Prostate gland (tissue), 2 donors: ENCODE results near the gene GAL3ST1. TPM values are rescaled to one million over a fixed set of nuclear protein-coding genes. Genes with fewer than 3 reads are reported as not detected.

Experiments
- DNase-seq: peaks from one replicate; pipeline ENCODE4 v3.0.0-alpha.2; 2019; ENCODE audit warnings: low spot score
- H3K27ac ChIP-seq, 2 donors: fragments of 200-600 bp; sonication (generic); 2 replicates each; pipeline ENCODE4 v1.5.1; 2017 to 2019
- H3K27me3 ChIP-seq: fragments of 200-600 bp; sonication (generic); replicated peaks from 2 replicates; pipeline ENCODE4 v1.5.1; 2019; ENCODE audit not compliant: insufficient read depth
- H3K36me3 ChIP-seq, 2 donors: fragments of 200-600 bp; sonication (generic); 1 replicate in 1 of 2; 2 replicates in 1 of 2; pipeline versions ENCODE4 v1.5.1 to v1.8.1; 2017 to 2019
- H3K4me1 ChIP-seq: fragments of 200-600 bp; sonication (generic); replicated peaks from 2 replicates; pipeline ENCODE4 v1.5.1; 2019
- H3K4me3 ChIP-seq, 2 donors: fragments of 200-600 bp; sonication (generic); 2 replicates each; pipeline ENCODE4 v1.5.1; 2017 to 2019
- H3K9me3 ChIP-seq: fragments of 200-600 bp; sonication (generic); 2 replicates; pipeline ENCODE4 v1.5.1; 2017
- CTCF ChIP-seq, 4 experiments: fragments of 200-600 bp in 2 of 4; fragments of 450-650 bp in 2 of 4; sonication (generic) in 2 of 4; IDR thresholded peaks; 1 replicate in 3 of 4; 2 replicates in 1 of 4; pipeline ENCODE4 v1.5.1; 2016 to 2019; ENCODE audit warnings: antibody characterized with exemption in 4 of 4, mild to moderate bottlenecking in 2 of 4, moderate library complexity in 2 of 4
- POLR2A ChIP-seq: fragments of 450-650 bp; IDR thresholded peaks from one replicate; pipeline ENCODE4 v1.6.1; 2016; ENCODE audit warnings: antibody characterized with exemption, mild to moderate bottlenecking
- POLR2AphosphoS5 ChIP-seq: sonication (generic); formaldehyde crosslinking; IDR thresholded peaks from one replicate; pipeline ENCODE4 v1.6.1; 2017; ENCODE audit warnings: antibody characterized with exemption
- WGBS: methylation state at CpG from one replicate; pipeline ENCODE4 v1.1.5; 2018; 5-methylcytosine and 5-hydroxymethylcytosine counted together
- intact Hi-C: fragments of 100-400 bp; cut with DNase I; formaldehyde crosslinking; loops from one replicate; pipeline ENCODE4 v1.14.2; 2022
- total RNA-seq, 2 donors: library from RNA; depleted of rRNA; stranded (reverse); fragments of >200 nt; gene quantifications; one replicate each; pipeline ENCODE4 v1.1.0, GENCODE V29; 2016

Gene GAL3ST1
- total RNA-seq, 2 donors from 2014 or later, result 1.1 to 9.7 TPM

GRCh38 chr22:30537083-30537731, 37.3 kb downstream of the GAL3ST1 start:
- WGBS, result 91% methylated on average over 8 of the region's 9 CpGs
- DNase-seq, result no peak
- intact Hi-C loops, result no loop called here
- TF ChIP-seq POLR2A (no peak), CTCF (IDR thresholded peaks at IDR 0.05) (no peak), POLR2AphosphoS5 (no peak)
- Histone ChIP-seq H3K36me3 (no peaks in the 10 kb centered on the region), H3K4me1 (no peaks in the 10 kb centered on the region), H3K27me3 (no peaks in the 10 kb centered on the region), H3K4me3 (no peak overlapping the region), H3K27ac (no peak overlapping the region), H3K9me3 (no peaks in the 10 kb centered on the region)

DNA sequence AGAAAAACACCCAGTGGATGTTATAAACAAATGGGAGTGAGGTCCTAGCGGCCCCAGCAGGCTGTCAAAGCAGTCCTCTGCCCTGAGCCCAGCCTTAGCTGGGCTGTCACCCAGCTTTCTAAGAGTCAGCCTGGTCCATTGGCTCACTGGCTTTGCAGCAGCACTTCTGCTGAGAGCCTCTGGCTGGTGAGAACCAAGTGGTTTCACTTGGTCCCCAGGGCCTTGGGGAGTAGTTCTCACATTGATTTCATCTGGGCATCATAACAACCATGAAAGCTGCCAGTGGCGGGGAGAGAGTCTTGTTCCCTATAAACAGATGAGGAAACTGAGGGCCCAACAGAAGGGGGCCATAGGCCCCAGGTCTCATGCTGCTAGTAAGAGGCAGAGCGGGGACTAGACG, 39.3 kb downstream of the GAL3ST1 start:
- Histone ChIP-seq H3K36me3 (no peaks in the 10 kb centered on the region), H3K27me3 (no peaks in the 10 kb centered on the region), H3K9me3 (no peaks in the 10 kb centered on the region), H3K27ac (no peak overlapping the region), H3K4me3 (no peak overlapping the region), H3K4me1 (no peaks in the 10 kb centered on the region)
- WGBS, result 96% methylated on average over 4 of the region's 4 CpGs
- intact Hi-C loops, result no loop called here
- no peak for DNase-seq
- TF ChIP-seq CTCF (IDR thresholded peaks at IDR 0.05), result no peak
- no peak for TF ChIP-seq POLR2A
- TF ChIP-seq POLR2AphosphoS5, result no peak

- no peaks in the 10 kb centered on the region for H3K4me1 ChIP-seq
- H3K27ac ChIP-seq, result no peak overlapping the region
- no peak overlapping the region for H3K4me3 ChIP-seq
- TF ChIP-seq CTCF (IDR thresholded peaks at IDR 0.05) (no peak), POLR2AphosphoS5 (no peak), POLR2A (no peak)
- no peaks in the 10 kb centered on the region for H3K9me3 ChIP-seq
- H3K27me3 ChIP-seq, result no peaks in the 10 kb centered on the region
- H3K36me3 ChIP-seq, result no peaks in the 10 kb centered on the region
- intact Hi-C loops, result no loop called here
- WGBS, result 94% methylated on average over 17 of the region's 17 CpGs
- no peak for DNase-seq
Measured at GRCh38 chr22:30531651-30532608, 42.5 kb downstream of the GAL3ST1 start.

DNA sequence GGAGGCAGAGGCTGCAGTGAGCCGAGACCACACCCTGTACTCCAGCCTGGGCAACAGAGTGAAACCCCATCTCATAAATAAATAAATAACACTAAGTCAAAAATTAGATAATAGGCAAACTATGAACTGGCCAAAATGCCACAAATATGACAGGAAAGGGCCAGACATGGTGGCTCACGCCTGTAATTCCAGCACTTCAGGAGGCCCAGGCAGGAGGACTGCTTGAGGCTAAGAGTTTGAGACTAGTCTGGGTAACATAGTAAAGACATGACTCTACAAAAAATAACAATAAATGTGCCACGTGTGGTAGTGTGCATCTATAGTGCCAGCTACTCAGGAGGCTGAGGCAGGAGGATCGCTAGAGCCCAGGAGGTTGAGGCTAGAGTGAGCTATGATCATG, 47.8 kb downstream of the GAL3ST1 start:
- no peak overlapping the region for H3K27ac ChIP-seq
- no peak for DNase-seq
- WGBS, result 94% methylated on average over 4 of the region's 4 CpGs
- TF ChIP-seq CTCF (IDR thresholded peaks at IDR 0.05) (no peak), POLR2AphosphoS5 (no peak), POLR2A (no peak)
- no peaks in the 10 kb centered on the region for H3K4me1 ChIP-seq
- intact Hi-C loops, result no loop called here
- no peaks in the 10 kb centered on the region for H3K36me3 ChIP-seq
- no peak overlapping the region for H3K4me3 ChIP-seq
- H3K9me3 ChIP-seq, result no peaks in the 10 kb centered on the region
- H3K27me3 ChIP-seq, result no peaks in the 10 kb centered on the region
